ENCODE measurements around the gene SDR42E2. TPM values are rescaled to one million over a fixed set of nuclear protein-coding genes. Genes with fewer than 3 reads are reported as not detected.

SDR42E2 gene
- polyA plus RNA-seq, 1 donor from 2014 or later, result not detected

DNA sequence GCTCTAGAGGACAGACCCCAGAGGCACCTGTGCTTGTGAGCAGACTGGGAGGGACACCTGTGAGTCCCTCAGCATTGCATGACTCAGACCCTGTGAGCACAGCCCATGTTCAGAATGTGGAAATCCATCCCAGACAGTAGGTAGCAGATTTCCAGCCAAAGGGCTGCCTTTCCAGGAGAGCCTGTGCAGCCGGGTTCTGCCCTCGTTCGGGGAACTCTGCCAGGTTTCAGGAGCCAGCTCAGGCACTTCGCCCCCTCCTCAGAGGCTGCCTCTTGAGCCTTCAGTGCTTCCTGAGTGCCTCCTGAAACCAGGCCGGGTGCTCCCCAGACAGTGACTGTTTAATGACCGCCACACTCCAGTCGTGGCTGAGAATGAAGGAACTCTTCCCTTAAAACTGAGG, 23.3 kb upstream of the SDR42E2 start:
- Histone ChIP-seq H3K27ac (ENCODE audit: low read length) (no peak overlapping the region), H3K9me3 (ENCODE audit: low read length) (no peaks in the 10 kb centered on the region), H4K20me1 (ENCODE audit: insufficient read depth) (no peaks in the 10 kb centered on the region), H3K36me3 (ENCODE audit: insufficient read depth, low read length) (no peaks in the 10 kb centered on the region), H3K4me3 (ENCODE audit: low read length) (no peak overlapping the region), H3K9ac (ENCODE audit: low read length) (no peak overlapping the region), H2AFZ (ENCODE audit: low read depth, low read length) (no peak overlapping the region), H3K27me3 (ENCODE audit: insufficient read depth, low read depth, low read length) (no peaks in the 10 kb centered on the region), H3K79me2 (replicated peaks; ENCODE audit: insufficient read depth, low read length) (no peaks in the 10 kb centered on the region), H3K9me2 (ENCODE audit: insufficient read depth, low read length) (no peaks in the 10 kb centered on the region), H3K4me2 (ENCODE audit: low read length) (no peak overlapping the region), H3F3A (ENCODE audit: insufficient read depth, low read length, poor library complexity, severe bottlenecking) (no peaks in the 10 kb centered on the region)
- TF ChIP-seq, protein P1, sequence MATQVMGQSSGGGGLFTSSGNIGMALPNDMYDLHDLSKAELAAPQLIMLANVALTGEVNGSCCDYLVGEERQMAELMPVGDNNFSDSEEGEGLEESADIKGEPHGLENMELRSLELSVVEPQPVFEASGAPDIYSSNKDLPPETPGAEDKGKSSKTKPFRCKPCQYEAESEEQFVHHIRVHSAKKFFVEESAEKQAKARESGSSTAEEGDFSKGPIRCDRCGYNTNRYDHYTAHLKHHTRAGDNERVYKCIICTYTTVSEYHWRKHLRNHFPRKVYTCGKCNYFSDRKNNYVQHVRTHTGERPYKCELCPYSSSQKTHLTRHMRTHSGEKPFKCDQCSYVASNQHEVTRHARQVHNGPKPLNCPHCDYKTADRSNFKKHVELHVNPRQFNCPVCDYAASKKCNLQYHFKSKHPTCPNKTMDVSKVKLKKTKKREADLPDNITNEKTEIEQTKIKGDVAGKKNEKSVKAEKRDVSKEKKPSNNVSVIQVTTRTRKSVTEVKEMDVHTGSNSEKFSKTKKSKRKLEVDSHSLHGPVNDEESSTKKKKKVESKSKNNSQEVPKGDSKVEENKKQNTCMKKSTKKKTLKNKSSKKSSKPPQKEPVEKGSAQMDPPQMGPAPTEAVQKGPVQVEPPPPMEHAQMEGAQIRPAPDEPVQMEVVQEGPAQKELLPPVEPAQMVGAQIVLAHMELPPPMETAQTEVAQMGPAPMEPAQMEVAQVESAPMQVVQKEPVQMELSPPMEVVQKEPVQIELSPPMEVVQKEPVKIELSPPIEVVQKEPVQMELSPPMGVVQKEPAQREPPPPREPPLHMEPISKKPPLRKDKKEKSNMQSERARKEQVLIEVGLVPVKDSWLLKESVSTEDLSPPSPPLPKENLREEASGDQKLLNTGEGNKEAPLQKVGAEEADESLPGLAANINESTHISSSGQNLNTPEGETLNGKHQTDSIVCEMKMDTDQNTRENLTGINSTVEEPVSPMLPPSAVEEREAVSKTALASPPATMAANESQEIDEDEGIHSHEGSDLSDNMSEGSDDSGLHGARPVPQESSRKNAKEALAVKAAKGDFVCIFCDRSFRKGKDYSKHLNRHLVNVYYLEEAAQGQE (IDR thresholded peaks at IDR 0.05; ENCODE audit: borderline replicate concordance), result no peak
- TF ChIP-seq MXI1 (conservative IDR thresholded peaks at IDR 0.05; ENCODE audit: poor library complexity, severe bottlenecking) (no peak), RAD21 (conservative IDR thresholded peaks at IDR 0.05) (no peak), TAF1 (IDR thresholded peaks at IDR 0.05; ENCODE audit: low read depth) (no peak), POLR2AphosphoS5 (IDR thresholded peaks at IDR 0.05) (no peak), EP300 (conservative IDR thresholded peaks at IDR 0.05; ENCODE audit: poor library complexity, severe bottlenecking) (no peak), EZH2 (IDR thresholded peaks at IDR 0.05; ENCODE audit: borderline replicate concordance, insufficient read depth, low read length, poor library complexity, severe bottlenecking) (no peak), SMC3 (conservative IDR thresholded peaks at IDR 0.05; ENCODE audit: poor library complexity) (no peak)
- TF ChIP-seq, protein P2, sequence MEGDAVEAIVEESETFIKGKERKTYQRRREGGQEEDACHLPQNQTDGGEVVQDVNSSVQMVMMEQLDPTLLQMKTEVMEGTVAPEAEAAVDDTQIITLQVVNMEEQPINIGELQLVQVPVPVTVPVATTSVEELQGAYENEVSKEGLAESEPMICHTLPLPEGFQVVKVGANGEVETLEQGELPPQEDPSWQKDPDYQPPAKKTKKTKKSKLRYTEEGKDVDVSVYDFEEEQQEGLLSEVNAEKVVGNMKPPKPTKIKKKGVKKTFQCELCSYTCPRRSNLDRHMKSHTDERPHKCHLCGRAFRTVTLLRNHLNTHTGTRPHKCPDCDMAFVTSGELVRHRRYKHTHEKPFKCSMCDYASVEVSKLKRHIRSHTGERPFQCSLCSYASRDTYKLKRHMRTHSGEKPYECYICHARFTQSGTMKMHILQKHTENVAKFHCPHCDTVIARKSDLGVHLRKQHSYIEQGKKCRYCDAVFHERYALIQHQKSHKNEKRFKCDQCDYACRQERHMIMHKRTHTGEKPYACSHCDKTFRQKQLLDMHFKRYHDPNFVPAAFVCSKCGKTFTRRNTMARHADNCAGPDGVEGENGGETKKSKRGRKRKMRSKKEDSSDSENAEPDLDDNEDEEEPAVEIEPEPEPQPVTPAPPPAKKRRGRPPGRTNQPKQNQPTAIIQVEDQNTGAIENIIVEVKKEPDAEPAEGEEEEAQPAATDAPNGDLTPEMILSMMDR (IDR thresholded peaks at IDR 0.05; ENCODE audit: poor library complexity, severe bottlenecking), result no peak

DNA sequence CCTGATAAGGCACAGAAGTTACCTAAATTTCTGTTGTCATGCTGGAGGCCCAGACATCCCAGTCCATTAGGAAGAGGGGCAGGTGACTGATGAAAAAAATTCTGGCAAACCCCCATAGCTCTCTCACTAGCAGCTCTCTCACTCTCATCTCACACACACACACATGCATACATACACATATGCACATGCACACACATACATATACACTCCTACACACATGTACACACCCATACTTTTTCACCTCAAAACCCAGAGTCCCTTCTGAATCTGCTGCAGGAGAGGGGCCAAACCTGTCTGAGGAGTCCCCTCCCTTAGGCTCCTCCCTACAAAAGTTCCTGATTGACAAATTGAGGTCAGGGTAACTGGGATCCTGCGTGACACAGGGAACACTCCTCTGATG, 22.6 kb upstream of the SDR42E2 start:
- Histone ChIP-seq H3K4me3 (ENCODE audit: low read length) (no peak overlapping the region), H3K9me2 (ENCODE audit: insufficient read depth, low read length) (no peaks in the 10 kb centered on the region), H3K27ac (ENCODE audit: low read length) (no peak overlapping the region), H3K4me2 (ENCODE audit: low read length) (no peak overlapping the region), H3K27me3 (ENCODE audit: insufficient read depth, low read depth, low read length) (no peaks in the 10 kb centered on the region), H3K36me3 (ENCODE audit: insufficient read depth, low read length) (no peaks in the 10 kb centered on the region), H2AFZ (ENCODE audit: low read depth, low read length) (no peak overlapping the region), H3K79me2 (replicated peaks; ENCODE audit: insufficient read depth, low read length) (no peaks in the 10 kb centered on the region), H4K20me1 (ENCODE audit: insufficient read depth) (no peaks in the 10 kb centered on the region), H3F3A (ENCODE audit: insufficient read depth, low read length, poor library complexity, severe bottlenecking) (no peaks in the 10 kb centered on the region), H3K9ac (ENCODE audit: low read length) (no peak overlapping the region), H3K9me3 (ENCODE audit: low read length) (no peaks in the 10 kb centered on the region)
- no peak for TF ChIP-seq SMC3 (conservative IDR thresholded peaks at IDR 0.05; ENCODE audit: poor library complexity)
- TF ChIP-seq, protein P1 (IDR thresholded peaks at IDR 0.05; ENCODE audit: borderline replicate concordance), result no peak
- no peak for TF ChIP-seq RAD21 (conservative IDR thresholded peaks at IDR 0.05)
- TF ChIP-seq EZH2 (IDR thresholded peaks at IDR 0.05; ENCODE audit: borderline replicate concordance, insufficient read depth, low read length, poor library complexity, severe bottlenecking), result no peak

All from neural cell (in vitro differentiated cells).